ENCODE measurements around the gene MAML2.

MAML2 gene

DNA sequence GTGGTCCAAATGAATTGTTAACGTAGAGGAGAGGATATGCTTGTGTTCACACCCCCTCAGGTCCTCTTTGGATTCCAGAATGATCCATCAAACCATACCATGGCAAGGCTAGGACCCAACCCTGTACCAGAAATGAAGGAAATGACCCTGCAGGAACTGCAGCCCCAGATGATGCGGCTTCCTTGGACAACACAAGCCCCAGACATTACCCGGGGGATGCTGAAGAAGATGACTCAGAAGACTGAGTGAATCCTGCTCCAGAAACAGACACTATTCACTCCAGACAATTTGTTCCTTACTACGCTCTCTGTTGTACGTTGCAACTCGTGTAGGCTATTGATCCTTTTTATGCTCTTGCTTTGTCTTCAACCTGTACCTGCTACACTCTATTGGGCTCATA lies 403.9 kb downstream of the MAML2 start:
- TF ChIP-seq, protein P1, sequence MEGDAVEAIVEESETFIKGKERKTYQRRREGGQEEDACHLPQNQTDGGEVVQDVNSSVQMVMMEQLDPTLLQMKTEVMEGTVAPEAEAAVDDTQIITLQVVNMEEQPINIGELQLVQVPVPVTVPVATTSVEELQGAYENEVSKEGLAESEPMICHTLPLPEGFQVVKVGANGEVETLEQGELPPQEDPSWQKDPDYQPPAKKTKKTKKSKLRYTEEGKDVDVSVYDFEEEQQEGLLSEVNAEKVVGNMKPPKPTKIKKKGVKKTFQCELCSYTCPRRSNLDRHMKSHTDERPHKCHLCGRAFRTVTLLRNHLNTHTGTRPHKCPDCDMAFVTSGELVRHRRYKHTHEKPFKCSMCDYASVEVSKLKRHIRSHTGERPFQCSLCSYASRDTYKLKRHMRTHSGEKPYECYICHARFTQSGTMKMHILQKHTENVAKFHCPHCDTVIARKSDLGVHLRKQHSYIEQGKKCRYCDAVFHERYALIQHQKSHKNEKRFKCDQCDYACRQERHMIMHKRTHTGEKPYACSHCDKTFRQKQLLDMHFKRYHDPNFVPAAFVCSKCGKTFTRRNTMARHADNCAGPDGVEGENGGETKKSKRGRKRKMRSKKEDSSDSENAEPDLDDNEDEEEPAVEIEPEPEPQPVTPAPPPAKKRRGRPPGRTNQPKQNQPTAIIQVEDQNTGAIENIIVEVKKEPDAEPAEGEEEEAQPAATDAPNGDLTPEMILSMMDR (conservative IDR thresholded peaks at IDR 0.05): no peak
- no peak overlapping the region for H3K27ac ChIP-seq

DNA sequence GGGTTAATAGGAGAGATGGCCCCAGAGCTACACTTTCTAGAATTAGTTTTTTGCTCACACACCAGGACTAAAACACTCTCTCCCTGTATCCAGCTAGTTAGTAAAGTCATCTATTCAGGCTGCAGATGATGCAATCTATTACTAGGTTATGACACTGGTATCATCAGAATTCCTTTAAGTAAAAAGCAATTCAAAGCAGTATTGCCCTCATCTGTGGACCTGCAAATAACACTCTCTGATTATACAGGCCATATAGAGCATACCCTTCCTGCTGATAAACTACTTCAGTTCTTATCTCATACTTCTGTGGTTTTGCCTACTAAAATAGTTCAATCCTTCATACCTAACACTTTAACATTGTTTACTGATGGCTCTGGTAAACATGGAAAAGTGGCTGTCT lies 405.6 kb downstream of the MAML2 start:
- no peak overlapping the region for H3K27ac ChIP-seq
- TF ChIP-seq, protein P1 (conservative IDR thresholded peaks at IDR 0.05): no peak

DNA sequence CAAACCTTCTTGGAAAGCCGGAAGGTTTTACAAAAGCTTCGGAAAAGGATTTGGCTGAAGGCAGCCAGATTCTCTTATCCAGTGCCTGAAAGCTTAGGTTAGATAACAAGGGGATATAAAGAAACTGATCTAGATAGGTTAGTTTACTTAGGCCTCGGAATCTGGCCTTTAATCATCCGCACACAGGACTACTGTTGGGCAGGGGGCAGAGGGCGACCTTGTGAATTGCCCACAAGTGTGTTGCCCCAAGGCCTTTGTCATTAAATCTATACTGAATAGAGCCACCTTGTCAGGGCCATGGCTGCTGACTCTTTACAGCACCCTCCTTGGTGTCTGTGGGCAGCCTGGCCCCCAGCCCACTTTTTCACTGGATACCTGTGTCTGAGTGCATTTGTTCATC lies 409.4 kb downstream of the MAML2 start:
- no peak overlapping the region for H3K27ac ChIP-seq

DNA sequence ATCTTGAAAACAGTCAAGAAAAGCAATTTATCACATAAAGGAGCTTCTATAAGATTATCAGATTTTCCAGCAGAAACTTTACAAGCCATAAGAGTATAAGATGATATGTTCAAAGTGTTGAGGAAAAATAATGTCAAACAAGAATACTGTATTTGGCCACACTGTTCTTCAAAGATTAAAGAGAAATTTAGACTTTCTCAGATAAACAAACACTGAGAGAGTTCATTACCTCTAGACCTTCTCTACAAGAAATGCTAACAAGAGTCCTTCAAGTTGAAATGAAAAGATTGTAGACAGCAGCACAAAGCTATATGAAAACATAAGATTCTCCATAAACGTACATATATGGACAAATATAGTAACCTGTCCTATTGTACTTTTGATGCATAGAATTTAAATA lies 411.1 kb downstream of the MAML2 start:
- H3K27ac ChIP-seq: no peak overlapping the region
- TF ChIP-seq, protein P1 (conservative IDR thresholded peaks at IDR 0.05): no peak

More for the DNA sequence above, 409.4 kb downstream of the MAML2 start:
- TF ChIP-seq, protein P1 (conservative IDR thresholded peaks at IDR 0.05): no peak

DNA sequence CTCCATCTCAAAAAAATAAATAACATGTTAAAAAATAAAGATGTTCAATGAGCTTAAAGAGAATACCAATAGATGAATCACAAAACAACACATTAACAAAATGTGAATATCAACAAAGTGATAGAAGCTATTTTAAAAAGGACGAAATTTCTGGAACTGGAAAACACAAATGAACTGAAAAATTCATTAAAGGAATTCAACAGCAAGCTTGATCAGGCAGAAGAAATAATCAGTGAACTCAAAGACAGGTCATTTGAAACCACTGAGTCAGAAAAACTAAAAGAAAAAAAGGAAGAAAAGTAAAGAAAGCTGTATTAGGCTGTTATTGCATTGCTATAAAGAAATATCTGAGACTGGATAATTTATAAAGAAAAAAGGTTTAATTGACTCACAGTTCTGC lies 412.0 kb downstream of the MAML2 start:
- H3K27ac ChIP-seq: no peak overlapping the region
- TF ChIP-seq, protein P1 (conservative IDR thresholded peaks at IDR 0.05): no peak

DNA sequence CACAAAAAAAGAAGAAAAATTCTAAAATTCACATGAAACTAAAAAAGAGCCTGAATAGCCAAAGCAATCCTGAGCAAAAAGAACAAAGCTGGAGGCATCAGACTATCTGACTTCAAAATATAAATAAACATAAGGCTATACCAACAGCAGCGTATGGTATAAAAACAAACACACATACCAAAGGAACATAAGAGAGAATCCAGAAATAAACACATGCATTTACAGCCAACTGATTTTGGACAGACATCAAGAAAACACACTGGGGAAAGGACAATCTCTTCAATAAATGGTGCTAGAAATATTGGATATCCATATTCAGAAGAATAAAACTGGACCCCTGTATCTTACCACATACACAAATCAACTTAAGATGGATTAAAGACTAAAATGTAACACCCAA lies 416.3 kb downstream of the MAML2 start:
- TF ChIP-seq, protein P1 (conservative IDR thresholded peaks at IDR 0.05): no peak
- H3K27ac ChIP-seq: no peak overlapping the region
